GM19397 (cell line): Measurements from ENCODE around the gene MISP.

ENCODE experiments used
- ATAC-seq: cut with Tn5 transposase; IDR thresholded peaks from one replicate; pipeline ENCODE4 v1.9.1; 2021; ENCODE audit warnings: mild to moderate bottlenecking, moderate library complexity; ENCODE audit not compliant: unreplicated experiment

MISP gene

GRCh38 chr19:746208-746819 is 4.6 kb upstream of the MISP start:
- no peak for ATAC-seq

DNA sequence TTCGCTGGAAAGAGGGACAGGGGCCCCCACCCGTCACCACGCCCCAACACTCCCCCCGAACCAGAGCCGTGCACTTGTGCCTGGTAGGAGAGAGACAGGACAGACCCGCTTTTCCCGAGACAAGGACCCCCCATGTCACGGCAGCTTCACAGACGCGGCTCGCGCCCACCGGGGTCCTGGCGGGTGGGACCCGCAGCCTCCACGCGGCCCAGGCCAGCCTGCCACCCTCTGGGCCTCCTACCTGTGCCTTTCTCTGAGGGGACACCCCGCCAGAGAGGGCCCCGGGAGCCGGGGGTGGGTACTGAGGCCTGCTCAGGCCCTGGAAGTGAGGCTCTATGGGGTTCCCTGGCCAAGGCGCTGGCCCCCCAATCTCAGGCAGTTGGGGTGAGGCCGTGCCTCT is 4.0 kb upstream of the MISP start:
- ATAC-seq = no peak

DNA sequence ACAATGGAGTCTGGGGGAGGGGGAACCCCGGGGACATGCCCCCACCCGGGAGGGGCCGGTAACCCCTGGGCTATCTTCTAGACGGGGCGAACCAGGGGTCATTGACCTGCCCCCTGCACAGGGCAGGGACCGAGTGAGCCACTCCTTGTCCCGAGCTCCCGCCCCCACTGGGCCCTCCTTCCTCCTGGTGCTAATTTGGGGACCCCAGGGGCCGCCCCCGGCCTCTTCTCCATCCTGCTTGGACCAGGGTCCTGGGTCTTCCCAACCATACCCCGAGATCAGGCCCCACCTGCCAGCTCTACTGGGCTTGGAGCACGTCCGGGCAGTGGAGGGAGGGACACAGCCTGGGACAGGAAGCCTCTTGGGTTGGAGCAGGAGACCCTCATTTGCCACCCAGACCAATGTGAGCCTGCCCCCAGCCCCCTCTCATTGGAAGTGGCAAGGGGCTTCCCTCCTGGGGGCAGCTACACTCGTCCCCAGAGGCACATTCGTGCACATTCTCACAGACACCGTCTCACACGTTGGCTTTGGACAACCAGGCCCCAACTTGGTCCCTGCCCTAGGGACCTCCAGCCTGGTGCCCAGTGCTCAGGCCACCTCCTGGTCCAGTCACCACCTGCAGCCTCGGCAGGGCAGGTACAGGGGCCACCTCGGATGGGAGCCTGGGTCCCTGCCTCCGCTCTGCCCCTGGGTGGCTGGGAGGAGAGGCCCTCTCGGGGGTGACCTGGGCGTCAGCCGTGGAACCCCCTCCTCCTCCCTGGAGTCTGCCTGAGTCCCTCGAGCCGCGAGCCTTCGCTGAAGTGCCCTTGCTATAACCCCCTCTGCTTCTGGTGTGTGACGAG is 3.3 kb upstream of the MISP start:
- ATAC-seq = no peak

- ATAC-seq = no peak
Measured at GRCh38 chr19:748274-748598, 2.7 kb upstream of the MISP start.

GRCh38 chr19:749811-750210 is 1.1 kb upstream of the MISP start:
- ATAC-seq = no peak

GRCh38 chr19:751501-752341 is 809 bp downstream of the MISP start:
- no peak for ATAC-seq

DNA sequence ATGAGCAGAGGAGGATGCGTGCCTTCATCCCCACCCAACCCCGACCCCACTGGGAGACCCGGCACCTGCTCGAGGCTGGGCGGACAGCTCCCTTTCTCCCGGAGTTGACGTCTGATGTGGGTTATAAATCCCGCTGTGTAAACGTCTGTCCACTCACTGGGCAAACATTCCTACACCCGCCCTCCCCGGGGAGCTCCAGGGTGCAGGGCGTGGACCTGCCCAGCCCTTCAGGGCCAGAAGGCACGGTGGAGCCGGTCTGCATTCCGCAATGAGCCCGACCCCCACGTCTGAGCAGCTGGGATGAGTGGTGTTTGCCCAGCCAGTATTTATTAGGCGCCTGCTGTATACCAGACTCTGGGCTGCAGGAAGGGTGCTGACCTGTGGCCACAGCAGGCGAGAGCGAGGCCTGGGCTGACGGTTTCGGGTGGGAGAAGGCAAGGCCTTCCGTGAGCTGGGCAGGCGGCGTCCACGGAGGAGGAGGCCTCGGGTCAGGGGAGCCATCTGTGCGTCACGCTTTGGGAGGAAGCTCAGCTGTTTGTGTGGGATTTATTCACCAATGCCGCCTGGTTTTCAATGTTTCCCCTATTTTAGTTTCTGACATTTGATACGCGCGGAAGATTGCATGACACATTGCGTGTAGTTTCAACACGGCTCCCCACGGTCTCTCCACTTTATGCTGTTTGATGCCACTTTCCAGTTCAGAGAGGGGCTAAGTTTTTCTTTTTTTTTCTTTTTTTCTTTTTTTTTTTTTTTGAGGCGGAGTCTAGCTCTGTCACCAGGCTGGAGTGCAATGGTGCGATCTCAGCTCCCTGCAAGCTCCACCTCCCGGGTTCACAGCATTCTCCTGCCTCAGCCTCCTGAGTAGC is 2.0 kb downstream of the MISP start:
- ATAC-seq = no peak

DNA sequence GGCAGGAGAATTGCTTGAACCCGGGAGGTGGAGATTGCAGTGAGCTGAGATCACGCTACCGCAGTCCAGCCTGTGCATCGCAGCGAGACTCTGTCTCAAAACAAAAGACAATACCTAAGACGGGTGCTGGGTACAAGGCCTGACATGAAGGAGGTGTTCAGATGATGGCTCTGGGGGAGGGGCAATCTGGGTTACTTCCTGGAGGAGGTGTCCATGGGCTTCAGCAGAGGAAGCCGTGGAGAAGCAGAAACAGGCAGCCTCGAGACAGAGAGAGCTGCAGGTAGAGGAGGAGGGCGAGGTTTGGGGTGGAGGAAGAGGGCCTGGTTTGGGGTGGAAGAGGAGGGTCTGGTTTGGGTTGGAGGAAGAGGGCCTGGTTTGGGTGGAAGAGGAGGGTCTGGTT is 3.6 kb downstream of the MISP start:
- ATAC-seq = no peak

GRCh38 chr19:755063-755462 is 4.2 kb downstream of the MISP start:
- no peak for ATAC-seq

- ATAC-seq = no peak
Measured at GRCh38 chr19:756236-756635, 5.3 kb downstream of the MISP start.

GRCh38 chr19:756821-757688 is 6.1 kb downstream of the MISP start:
- no peak for ATAC-seq

DNA sequence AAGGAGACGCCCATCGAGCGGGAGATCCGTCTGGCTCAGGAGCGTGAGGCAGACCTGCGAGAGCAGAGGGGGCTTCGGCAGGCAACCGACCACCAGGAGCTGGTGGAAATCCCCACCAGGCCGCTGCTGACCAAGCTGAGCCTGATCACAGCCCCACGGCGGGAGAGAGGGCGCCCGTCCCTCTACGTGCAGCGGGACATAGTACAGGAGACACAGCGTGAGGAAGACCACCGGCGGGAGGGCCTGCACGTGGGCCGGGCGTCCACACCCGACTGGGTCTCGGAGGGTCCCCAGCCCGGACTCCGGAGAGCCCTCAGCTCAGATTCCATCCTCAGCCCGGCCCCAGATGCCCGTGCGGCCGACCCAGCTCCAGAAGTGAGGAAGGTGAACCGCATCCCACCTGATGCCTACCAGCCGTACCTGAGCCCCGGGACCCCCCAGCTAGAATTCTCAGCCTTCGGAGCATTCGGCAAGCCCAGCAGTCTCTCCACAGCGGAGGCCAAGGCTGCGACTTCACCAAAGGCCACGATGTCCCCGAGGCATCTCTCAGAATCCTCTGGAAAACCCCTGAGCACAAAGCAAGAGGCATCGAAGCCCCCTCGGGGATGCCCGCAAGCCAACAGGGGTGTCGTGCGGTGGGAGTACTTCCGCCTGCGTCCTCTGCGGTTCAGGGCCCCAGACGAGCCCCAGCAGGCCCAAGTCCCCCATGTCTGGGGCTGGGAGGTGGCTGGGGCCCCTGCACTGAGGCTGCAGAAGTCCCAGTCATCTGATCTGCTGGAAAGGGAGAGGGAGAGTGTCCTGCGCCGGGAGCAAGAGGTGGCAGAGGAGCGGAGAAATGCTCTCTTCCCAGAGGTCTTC is 7.1 kb downstream of the MISP start:
- ATAC-seq = no peak

DNA sequence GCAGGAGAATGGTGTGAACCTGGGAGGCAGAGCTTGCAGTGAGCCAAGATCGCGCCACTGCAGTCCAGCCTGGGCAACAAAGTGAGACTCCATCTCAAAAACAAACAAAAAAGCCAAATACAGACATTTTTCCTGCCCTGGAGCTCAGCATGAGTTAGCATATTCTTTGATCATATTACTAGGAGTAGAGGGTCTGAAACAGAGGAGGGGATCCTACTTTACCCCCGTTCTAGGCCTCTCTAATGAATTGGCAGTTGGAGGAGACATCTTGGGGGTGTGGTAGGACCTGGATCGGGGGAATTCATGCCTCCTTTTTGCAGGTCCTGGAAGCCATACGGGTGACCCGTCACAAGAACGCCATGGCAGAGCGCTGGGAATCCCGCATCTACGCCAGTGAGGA is 12.3 kb downstream of the MISP start:
- ATAC-seq = no peak

DNA sequence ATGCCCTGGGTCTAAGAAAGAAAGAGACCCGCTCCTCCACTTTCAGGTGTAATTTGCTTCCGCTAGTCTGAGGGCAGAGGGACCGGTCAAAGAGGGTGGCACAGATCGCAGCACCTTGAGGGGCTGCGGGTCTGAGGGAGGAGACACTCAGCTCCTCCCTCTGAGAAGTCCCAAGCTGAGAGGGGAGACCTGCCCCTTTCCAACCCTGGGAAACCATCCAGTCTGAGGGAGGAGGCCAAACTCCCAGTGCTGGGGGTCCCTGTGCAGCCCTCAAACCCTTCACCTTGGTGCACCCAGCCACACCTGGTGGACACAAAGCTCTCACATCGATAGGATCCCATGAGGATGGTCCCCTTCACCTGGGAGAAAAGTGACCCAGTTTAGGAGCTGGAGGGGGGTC is 13.0 kb downstream of the MISP start:
- ATAC-seq = no peak

GRCh38 chr19:764301-764700 is 13.4 kb downstream of the MISP start:
- ATAC-seq = no peak

GRCh38 chr19:765179-765738 is 14.3 kb downstream of the MISP start:
- no peak for ATAC-seq

GRCh38 chr19:768424-768823 is 17.5 kb downstream of the MISP start:
- no peak for ATAC-seq

GRCh38 chr19:769616-770015 is 18.7 kb downstream of the MISP start:
- no peak for ATAC-seq

- ATAC-seq = no peak
Measured at GRCh38 chr19:771332-771785, 20.4 kb downstream of the MISP start.
